ENCODE data around the gene LCE3E.
"Not testable (repeated sequence)": the region's sequence is repeated elsewhere in the genome, so short reads cannot be mapped to it uniquely, and the experiment has no call there.

Gene LCE3E, protein sequence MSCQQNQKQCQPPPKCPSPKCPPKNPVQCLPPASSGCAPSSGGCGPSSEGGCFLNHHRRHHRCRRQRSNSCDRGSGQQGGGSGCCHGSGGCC

DNA sequence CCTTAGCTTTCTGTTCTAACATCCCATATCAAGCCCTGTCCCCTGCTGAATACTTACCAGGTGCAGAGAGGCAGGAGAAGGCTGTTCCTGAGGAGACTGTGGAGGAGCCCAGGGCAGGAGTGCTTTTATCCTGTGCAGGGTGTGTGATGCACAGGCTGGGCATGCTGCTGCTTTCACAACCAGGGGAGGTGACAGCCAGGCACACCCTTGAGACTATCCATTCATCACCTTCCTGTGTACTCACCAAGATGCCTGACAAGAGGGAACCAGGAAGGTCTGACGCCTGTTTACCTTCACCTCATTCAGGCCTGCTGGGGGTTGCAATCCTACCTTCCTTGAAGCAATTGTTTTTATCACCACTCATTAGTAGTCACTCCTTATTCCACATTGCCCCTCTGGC is at the start of gene LCE3E:
TSS of gene LCE3E (minus strand) at position 100 of the 400 bp plus-strand sequence. CDS start 572 bp downstream, outside the sequence.
- no peak for DNase-seq (ENCODE audit: low read depth in 3 of 3, low spot score in 1 of 3)

DNA sequence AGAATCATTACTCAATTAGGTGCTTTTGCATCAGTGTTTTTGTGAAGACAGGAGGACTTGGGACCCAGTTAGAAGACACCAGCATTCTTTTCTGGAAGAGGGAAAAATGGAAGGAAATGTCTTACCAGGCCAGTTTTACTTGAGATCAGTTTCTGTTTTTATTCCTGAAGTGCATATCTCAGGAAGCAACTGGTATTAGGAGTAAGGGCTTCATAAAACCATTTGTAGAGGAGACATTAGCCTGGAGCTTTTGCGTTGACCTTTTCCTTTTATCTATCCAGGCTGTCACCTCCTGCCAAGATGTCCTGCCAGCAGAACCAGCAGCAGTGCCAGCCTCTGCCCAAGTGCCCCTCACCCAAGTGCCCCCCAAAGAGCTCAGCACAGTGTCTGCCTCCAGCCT is 46.9 kb upstream of the LCE3E start, which contains the start of gene LCE3B:
TSS of gene LCE3B (plus strand) at position 301 of the 400 bp plus-strand sequence. CDS start at position 301, 0 bp downstream.
- no peak for DNase-seq (ENCODE audit: low read depth in 3 of 3, low spot score in 1 of 3)

DNA sequence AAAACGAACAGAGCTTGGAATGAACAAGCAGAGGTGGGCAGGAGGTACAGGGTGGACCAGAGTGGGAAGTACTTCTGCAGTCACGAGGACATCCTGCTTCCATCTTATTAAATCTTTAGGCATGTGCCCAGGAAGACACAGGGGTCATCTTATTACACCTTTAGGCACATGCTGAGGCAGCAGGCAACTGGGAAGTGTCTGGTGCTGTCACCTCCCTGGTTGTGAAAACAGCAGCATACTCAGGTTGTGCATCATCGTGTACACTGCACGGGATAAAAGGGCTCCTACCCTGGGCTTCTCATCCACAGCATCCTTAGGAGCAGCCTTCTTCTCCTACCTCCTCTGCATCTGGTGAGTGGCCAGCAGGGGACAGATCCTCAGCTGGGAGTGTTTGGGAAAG is 33.4 kb upstream of the LCE3E start, which contains the start of gene LCE3C:
TSS of gene LCE3C (plus strand) at position 301 of the 400 bp plus-strand sequence. CDS start 498 bp downstream, outside the sequence.
- DNase-seq (ENCODE audit: low read depth in 3 of 3, low spot score in 1 of 3): no peak

GRCh38 chr1:152596986-152597385 is 30.4 kb upstream of the LCE3E start:
- no peak for DNase-seq (ENCODE audit: low read depth in 3 of 3, low spot score in 1 of 3)

- no peak for DNase-seq (ENCODE audit: low read depth in 3 of 3, low spot score in 1 of 3)
Measured at GRCh38 chr1:152585586-152585985, 19.0 kb upstream of the LCE3E start.

- no peak for DNase-seq (ENCODE audit: low read depth in 3 of 3, low spot score in 1 of 3)
Measured at GRCh38 chr1:152582647-152583046, 16.1 kb upstream of the LCE3E start.

DNA sequence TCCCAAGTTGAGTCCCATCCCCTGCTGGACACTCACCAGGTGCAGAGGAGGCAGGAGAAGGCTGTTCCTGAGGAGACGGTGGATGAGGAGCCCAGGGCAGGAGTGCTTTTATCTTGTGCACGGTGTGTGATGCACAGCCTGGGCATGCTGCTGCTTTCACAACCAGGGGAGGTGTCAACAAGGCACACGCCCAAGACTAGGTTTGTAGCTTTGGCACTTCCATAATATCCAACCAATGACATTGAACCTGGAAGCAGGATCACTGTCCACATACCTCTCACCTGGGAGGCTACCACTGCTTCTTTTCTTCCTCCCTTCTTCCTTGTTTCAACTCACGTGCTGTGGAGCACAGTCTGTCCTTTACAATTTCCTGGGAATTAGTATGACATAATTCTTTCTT is 13.9 kb upstream of the LCE3E start, which contains the start of gene LCE3D:
TSS of gene LCE3D (minus strand) at position 84 of the 400 bp plus-strand sequence. CDS start 580 bp downstream, outside the sequence.
- DNase-seq (ENCODE audit: low read depth in 3 of 3, low spot score in 1 of 3): no peak

- DNase-seq (ENCODE audit: low read depth in 3 of 3, low spot score in 1 of 3): not testable (repeated sequence)
Measured at GRCh38 chr1:152579526-152579925, 12.9 kb upstream of the LCE3E start.

GRCh38 chr1:152577168-152577567 is 10.6 kb upstream of the LCE3E start:
- no peak for DNase-seq (ENCODE audit: low read depth in 3 of 3, low spot score in 1 of 3)

DNA sequence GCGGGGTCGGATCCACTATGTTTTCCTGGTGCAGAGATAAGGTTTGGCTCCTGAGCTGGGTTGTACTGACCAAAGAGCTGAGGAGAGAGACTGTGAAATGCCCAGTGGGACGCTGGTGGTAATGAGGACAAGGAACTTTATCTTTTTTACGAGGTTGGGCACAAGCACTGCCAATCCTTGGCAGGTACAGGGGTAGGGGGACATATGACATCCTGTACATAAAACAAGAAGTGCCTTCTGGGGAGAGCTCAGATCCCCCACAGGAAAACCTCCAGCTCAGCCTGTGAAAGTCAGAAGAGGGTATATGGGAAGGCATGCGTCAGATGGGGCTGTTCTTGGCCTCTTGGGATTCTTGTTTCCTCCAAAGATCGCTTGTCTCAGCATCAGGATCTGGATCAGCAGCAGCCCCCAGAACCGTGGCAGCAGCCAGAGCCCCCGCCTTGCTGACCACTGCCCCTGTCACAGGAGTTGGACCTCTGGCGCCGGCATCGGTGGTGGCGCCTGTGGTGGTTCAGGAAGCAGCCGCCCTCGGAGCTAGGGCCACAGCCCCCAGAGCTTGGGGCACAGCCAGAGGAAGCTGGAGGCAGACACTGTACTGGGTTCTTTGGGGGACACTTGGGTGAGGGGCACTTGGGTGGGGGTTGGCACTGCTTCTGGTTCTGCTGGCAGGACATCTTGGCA is 905 bp downstream of the LCE3E start:
- no peak for DNase-seq (ENCODE audit: low read depth in 3 of 3, low spot score in 1 of 3)

- DNase-seq (ENCODE audit: low read depth in 3 of 3, low spot score in 1 of 3): no peak
Measured at GRCh38 chr1:152565115-152565514, 1.5 kb downstream of the LCE3E start.

DNA sequence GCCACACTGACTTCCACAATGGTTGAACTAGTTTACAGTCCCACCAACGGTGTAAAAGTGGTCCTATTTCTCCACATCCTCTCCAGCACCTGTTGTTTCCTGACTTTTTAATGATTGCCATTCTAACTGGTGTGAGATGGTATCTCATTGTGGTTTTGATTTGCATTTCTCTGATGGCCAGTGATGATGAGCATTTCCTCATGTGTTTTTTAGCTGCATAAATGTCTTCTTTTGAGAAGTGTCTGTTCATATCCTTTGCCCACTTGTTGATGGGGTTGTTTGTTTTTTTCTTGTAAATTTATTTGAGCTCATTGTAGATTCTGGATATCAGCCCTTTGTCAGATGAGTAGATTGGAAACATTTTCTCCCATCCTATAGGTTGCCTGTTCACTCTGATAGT is 18.2 kb downstream of the LCE3E start:
- not testable (repeated sequence) for DNase-seq (ENCODE audit: low read depth in 3 of 3, low spot score in 1 of 3)

GRCh38 chr1:152546704-152547103 is 19.9 kb downstream of the LCE3E start:
- DNase-seq (ENCODE audit: low read depth in 3 of 3, low spot score in 1 of 3): no peak

DNA sequence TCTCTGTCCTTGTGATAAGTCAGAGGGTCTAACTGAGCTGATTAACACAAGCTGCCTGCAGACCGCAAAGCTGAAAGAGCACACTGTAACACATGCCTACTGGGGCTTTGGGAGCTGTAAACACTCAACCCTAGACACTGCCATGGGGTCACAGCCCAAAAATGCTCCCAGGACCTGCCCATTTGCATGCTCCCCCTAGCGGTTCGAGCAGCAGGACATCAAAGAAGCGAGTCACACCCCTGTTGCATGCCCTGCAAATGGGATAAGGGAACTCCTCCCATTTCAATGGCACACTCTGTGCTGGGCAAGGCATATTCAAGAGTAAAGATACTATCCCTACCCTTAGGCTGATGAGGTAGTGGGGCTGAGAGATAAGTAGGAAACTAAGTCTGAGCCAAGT is 22.8 kb downstream of the LCE3E start:
- DNase-seq (ENCODE audit: low read depth in 3 of 3, low spot score in 1 of 3): no peak

- no peak for DNase-seq (ENCODE audit: low read depth in 3 of 3, low spot score in 1 of 3)
Measured at GRCh38 chr1:152539901-152540300, 26.7 kb downstream of the LCE3E start.

DNA sequence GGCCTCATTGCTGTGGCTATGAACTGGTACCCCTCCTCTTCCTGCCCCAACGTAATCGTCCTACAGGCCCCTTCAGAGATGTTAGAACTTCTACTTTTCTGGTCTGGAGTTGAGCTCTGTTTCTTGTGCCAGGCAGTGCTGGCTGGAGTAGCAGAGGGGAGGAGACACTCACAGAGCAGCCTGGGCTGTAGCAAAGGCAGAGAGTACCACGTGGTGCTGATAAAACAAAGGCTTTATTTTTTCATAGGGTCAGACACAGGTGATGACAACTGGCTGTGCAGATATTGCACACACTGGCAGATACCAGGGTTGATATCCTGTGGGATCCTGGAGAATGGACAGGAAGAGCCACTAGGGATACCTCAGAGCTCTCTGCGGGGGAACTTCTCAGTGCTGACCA is 29.1 kb downstream of the LCE3E start:
- DNase-seq (ENCODE audit: low read depth in 3 of 3, low spot score in 1 of 3): no peak

DNA sequence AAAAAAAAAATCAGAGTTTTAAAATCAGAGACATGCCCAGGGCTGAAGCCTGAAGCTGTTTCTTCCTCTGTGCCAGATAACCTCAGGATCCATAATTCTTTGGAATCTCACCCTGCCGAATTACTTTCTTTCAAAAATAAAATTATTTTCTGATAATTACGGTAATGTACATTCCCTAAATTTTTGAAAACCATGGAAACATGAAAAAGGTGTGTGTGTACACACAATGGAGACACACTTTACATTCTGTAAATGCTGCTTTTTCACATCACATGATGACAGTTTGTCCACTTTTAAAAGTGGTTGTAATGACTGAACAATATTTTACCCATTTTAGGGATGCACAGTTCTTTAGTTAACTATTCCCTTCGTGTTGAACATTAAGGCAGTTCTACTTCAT is 30.8 kb downstream of the LCE3E start:
- DNase-seq (ENCODE audit: low read depth in 3 of 3, low spot score in 1 of 3): no peak

- no peak for DNase-seq (ENCODE audit: low read depth in 3 of 3, low spot score in 1 of 3)
Measured at GRCh38 chr1:152533327-152533938, 33.1 kb downstream of the LCE3E start.

DNA sequence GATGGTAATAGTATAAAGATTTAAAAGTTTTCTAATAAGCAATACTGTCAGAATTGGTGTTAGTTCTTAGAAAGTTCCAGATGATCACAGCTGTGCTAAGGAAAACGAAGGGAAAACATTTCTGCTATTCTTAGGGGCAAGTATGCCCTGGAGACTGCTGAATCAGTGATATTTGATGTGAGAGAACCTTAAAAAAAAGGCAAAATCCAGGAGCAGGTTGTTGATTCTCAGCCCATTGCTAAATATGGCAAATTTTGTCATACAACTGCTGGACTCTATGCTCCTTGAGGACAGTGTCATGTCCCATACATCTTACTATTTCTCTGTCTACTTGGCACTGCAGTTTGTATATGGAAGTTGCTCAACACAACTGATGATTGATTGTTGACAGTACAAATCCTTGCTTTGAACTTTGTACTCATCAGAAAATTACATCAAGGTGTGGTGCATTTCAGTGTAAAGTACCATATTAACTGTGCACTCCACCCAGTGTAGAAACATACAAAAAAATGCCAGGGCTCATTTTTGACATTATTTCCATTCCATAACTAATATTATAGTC is 41.4 kb downstream of the LCE3E start:
- no peak for DNase-seq (ENCODE audit: low read depth in 3 of 3, low spot score in 1 of 3)

DNA sequence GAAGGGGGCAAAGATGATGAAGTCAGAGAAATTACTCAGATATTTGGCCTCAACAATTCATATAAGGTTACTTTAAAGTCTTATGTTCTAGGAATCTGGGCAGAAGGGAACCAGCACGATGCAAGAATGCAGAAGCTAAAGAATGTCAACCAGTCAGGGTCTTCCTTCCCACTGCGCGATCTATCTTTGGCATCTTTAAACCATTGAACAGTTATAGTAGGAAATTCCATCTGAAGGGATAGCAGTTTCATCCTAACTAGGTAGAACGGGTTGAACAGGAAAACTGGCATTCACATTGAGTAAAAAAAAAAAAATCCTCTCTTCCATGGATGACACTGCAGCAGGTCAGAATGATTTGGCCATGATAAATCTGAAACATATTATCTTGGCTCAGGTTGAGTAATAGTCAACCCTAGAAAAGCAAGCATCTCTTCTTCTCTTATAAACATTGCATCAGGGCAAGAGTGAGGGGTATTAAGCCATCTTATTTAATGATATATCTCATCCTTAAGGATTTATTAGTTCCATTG is 46.0 kb downstream of the LCE3E start:
- no peak for DNase-seq (ENCODE audit: low read depth in 3 of 3, low spot score in 1 of 3)

DNA sequence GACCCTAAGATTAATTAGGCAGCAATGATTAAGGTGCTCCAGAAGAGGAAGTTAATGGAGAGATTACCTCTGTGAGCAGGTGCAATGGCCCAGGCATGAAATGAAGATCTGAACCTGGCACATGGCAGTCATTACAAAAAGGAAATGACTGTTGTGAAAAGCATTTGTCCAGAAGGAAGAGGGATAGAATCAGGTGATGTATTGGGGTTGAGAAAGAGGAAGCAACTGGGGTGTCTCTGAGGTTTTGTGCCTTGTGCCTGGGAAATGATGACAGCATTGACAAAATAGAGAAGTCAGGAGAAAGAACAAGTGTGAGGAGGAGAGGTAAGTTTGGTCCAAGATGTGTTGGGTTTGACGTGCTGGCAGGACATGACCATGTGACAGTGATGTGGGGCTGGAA is 46.7 kb downstream of the LCE3E start:
- no peak for DNase-seq (ENCODE audit: low read depth in 3 of 3, low spot score in 1 of 3)
